IPS-20b (cell line): ENCODE data around the gene NFATC3.

Experiments used
- H3K27ac ChIP-seq: one replicate; pipeline ENCODE4 v1.5.1; 2013; ENCODE audit warnings: low read length
- H3K27me3 ChIP-seq: 2 replicates; pipeline ENCODE4 v1.6.1; 2013; ENCODE audit warnings: mild to moderate bottlenecking, low read length, inconsistent platforms; ENCODE audit not compliant: insufficient read depth
- H3K36me3 ChIP-seq: 2 replicates; pipeline ENCODE4 v1.6.1; 2013; ENCODE audit warnings: low read depth, mild to moderate bottlenecking, inconsistent platforms, low read length, moderate library complexity; ENCODE audit not compliant: insufficient read depth
- H3K4me1 ChIP-seq: 2 replicates; pipeline ENCODE4 v1.6.1; 2013; ENCODE audit warnings: mild to moderate bottlenecking, control low read depth, inconsistent platforms, low read length, moderate library complexity; ENCODE audit not compliant: insufficient read depth
- H3K4me3 ChIP-seq: 2 replicates; pipeline ENCODE4 v1.5.1; 2013; ENCODE audit warnings: mild to moderate bottlenecking, low read length, inconsistent platforms
- H3K9ac ChIP-seq: 2 replicates; pipeline ENCODE4 v1.6.1; 2013; ENCODE audit warnings: low read depth, mild to moderate bottlenecking, inconsistent platforms, low read length, moderate library complexity
- H3K9me3 ChIP-seq: 2 replicates; pipeline ENCODE4 v1.6.1; 2013; ENCODE audit warnings: mild to moderate bottlenecking, low read depth, low read length, inconsistent platforms; ENCODE audit not compliant: insufficient read depth

NFATC3 gene

GRCh38 chr16:68179196-68179795 is 94.1 kb downstream of the NFATC3 start:
- Histone ChIP-seq H3K4me1 (no peaks in the 10 kb centered on the region), H3K27ac (no peak overlapping the region), H3K27me3 (no peaks in the 10 kb centered on the region), H3K36me3 (peaks cover 26% of the 10 kb centered on the region), H3K9ac (no peak overlapping the region), H3K4me3 (no peak overlapping the region), H3K9me3 (no peaks in the 10 kb centered on the region)

- Histone ChIP-seq H3K27ac (no peak overlapping the region), H3K9ac (no peak overlapping the region), H3K4me1 (no peaks in the 10 kb centered on the region), H3K9me3 (no peaks in the 10 kb centered on the region), H3K4me3 (no peak overlapping the region), H3K36me3 (peaks cover 24% of the 10 kb centered on the region), H3K27me3 (no peaks in the 10 kb centered on the region)
Measured at GRCh38 chr16:68179855-68180254, 94.7 kb downstream of the NFATC3 start.

- Histone ChIP-seq H3K36me3 (peaks cover 30% of the 10 kb centered on the region), H3K4me3 (no peak overlapping the region), H3K9me3 (no peaks in the 10 kb centered on the region), H3K27ac (no peak overlapping the region), H3K9ac (no peak overlapping the region), H3K27me3 (no peaks in the 10 kb centered on the region), H3K4me1 (no peaks in the 10 kb centered on the region)
Measured at GRCh38 chr16:68183046-68183445, 97.9 kb downstream of the NFATC3 start.

GRCh38 chr16:68186877-68187276 is 101.7 kb downstream of the NFATC3 start:
- no peak overlapping the region for H3K9ac ChIP-seq
- H3K4me1 ChIP-seq = no peaks in the 10 kb centered on the region
- peaks cover 52% of the 10 kb centered on the region for H3K36me3 ChIP-seq
- H3K27ac ChIP-seq = no peak overlapping the region
- H3K27me3 ChIP-seq = no peaks in the 10 kb centered on the region
- H3K4me3 ChIP-seq = no peak overlapping the region
- no peaks in the 10 kb centered on the region for H3K9me3 ChIP-seq

- H3K27me3 ChIP-seq = no peaks in the 10 kb centered on the region
- H3K36me3 ChIP-seq = peaks cover 52% of the 10 kb centered on the region
- no peaks in the 10 kb centered on the region for H3K9me3 ChIP-seq
Measured at GRCh38 chr16:68187505-68187904, 102.3 kb downstream of the NFATC3 start.

GRCh38 chr16:68188170-68188569 is 103.0 kb downstream of the NFATC3 start:
- peaks cover 51% of the 10 kb centered on the region for H3K36me3 ChIP-seq
- no peaks in the 10 kb centered on the region for H3K27me3 ChIP-seq
- no peak overlapping the region for H3K4me3 ChIP-seq

More at GRCh38 chr16:68187505-68187904, 102.3 kb downstream of the NFATC3 start:
- Histone ChIP-seq H3K4me3 (no peak overlapping the region), H3K27ac (no peak overlapping the region), H3K9ac (no peak overlapping the region), H3K4me1 (no peaks in the 10 kb centered on the region)

GRCh38 chr16:68190081-68190480 is 104.9 kb downstream of the NFATC3 start:
- H3K27ac ChIP-seq = no peak overlapping the region
- no peak overlapping the region for H3K4me3 ChIP-seq
- no peaks in the 10 kb centered on the region for H3K9me3 ChIP-seq
- no peaks in the 10 kb centered on the region for H3K27me3 ChIP-seq
- H3K36me3 ChIP-seq = peaks cover 45% of the 10 kb centered on the region
- H3K9ac ChIP-seq = no peak overlapping the region
- H3K4me1 ChIP-seq = no peaks in the 10 kb centered on the region

More at GRCh38 chr16:68188170-68188569, 103.0 kb downstream of the NFATC3 start:
- Histone ChIP-seq H3K4me1 (no peaks in the 10 kb centered on the region), H3K9me3 (no peaks in the 10 kb centered on the region), H3K9ac (no peak overlapping the region), H3K27ac (no peak overlapping the region)

- no peak overlapping the region for H3K9ac ChIP-seq
- no peaks in the 10 kb centered on the region for H3K9me3 ChIP-seq
- H3K4me3 ChIP-seq = no peak overlapping the region
- peaks cover 41% of the 10 kb centered on the region for H3K36me3 ChIP-seq
- no peaks in the 10 kb centered on the region for H3K4me1 ChIP-seq
- H3K27ac ChIP-seq = no peak overlapping the region
- H3K27me3 ChIP-seq = no peaks in the 10 kb centered on the region
Measured at GRCh38 chr16:68190736-68191510, 105.8 kb downstream of the NFATC3 start.

GRCh38 chr16:68194251-68194650 is 109.1 kb downstream of the NFATC3 start:
- H3K36me3 ChIP-seq = peaks cover 29% of the 10 kb centered on the region
- no peaks in the 10 kb centered on the region for H3K4me1 ChIP-seq
- no peak overlapping the region for H3K27ac ChIP-seq
- H3K4me3 ChIP-seq = no peak overlapping the region
- H3K9ac ChIP-seq = no peak overlapping the region
- H3K27me3 ChIP-seq = no peaks in the 10 kb centered on the region
- no peaks in the 10 kb centered on the region for H3K9me3 ChIP-seq

- H3K4me3 ChIP-seq = no peak overlapping the region
- no peak overlapping the region for H3K27ac ChIP-seq
- no peak overlapping the region for H3K9ac ChIP-seq
- no peaks in the 10 kb centered on the region for H3K27me3 ChIP-seq
- 0 out of 2 replicates have a peak, but pooled peaks cover 9% of the 10 kb centered on the region for H3K36me3 ChIP-seq
- no peaks in the 10 kb centered on the region for H3K9me3 ChIP-seq
- no peaks in the 10 kb centered on the region for H3K4me1 ChIP-seq
Measured at GRCh38 chr16:68197250-68197649, 112.1 kb downstream of the NFATC3 start.

- Histone ChIP-seq H3K27ac (no peak overlapping the region), H3K9me3 (no peaks in the 10 kb centered on the region), H3K4me1 (no peaks in the 10 kb centered on the region), H3K27me3 (no peaks in the 10 kb centered on the region), H3K9ac (no peak overlapping the region), H3K36me3 (no peaks in the 10 kb centered on the region), H3K4me3 (no peak overlapping the region)
Measured at GRCh38 chr16:68200088-68200783, 115.1 kb downstream of the NFATC3 start.
